HL-60 (cell line): ENCODE measurements around the gene LZTR1.

Source experiments
- GABPA ChIP-seq: IDR thresholded peaks from 2 replicates; pipeline ENCODE4 v1.6.1; 2012; ENCODE audit warnings: low read depth
- POLR2AphosphoS5 ChIP-seq: IDR thresholded peaks from 2 replicates; pipeline ENCODE4 v1.6.1; 2012; ENCODE audit warnings: low read depth
- TF ChIP-seq, protein P1 (sequence below): IDR thresholded peaks from one replicate; pipeline ENCODE4 v1.5.1; 2011; ENCODE audit warnings: low read length, control low read depth, inconsistent platforms; ENCODE audit not compliant: insufficient read depth

DNA sequence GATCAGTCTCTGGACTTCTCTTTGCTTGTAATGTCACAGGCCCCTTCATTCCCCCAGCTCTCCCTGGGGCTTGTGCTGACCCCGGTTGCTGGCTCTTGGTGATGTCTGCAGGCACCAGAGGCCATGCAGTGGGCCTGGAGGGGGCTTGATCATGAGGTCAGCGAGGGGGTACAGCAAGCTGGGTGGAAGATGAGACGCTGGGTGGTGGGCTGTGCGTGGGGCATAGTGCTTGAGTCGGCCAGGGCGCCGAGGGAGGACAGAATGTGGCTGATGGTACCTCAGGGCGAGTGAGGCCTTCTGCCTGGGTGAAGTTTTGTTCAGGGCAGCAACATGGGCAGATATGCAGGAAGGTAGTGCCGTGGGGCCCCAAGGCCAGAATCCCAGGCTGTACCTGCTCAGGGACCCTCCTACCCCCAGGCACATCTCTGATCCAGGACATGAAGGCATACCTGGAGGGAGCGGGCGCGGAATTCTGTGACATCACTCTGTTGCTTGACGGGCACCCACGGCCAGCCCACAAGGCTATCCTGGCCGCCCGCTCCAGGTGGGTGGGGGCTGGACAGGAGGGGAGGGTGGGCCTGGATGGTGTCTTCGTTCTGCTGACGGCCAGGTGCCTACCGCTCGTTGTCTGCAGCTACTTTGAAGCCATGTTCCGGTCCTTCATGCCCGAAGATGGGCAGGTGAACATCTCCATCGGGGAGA lies 13.4 kb downstream of the LZTR1 start:
- TF ChIP-seq, protein P1, sequence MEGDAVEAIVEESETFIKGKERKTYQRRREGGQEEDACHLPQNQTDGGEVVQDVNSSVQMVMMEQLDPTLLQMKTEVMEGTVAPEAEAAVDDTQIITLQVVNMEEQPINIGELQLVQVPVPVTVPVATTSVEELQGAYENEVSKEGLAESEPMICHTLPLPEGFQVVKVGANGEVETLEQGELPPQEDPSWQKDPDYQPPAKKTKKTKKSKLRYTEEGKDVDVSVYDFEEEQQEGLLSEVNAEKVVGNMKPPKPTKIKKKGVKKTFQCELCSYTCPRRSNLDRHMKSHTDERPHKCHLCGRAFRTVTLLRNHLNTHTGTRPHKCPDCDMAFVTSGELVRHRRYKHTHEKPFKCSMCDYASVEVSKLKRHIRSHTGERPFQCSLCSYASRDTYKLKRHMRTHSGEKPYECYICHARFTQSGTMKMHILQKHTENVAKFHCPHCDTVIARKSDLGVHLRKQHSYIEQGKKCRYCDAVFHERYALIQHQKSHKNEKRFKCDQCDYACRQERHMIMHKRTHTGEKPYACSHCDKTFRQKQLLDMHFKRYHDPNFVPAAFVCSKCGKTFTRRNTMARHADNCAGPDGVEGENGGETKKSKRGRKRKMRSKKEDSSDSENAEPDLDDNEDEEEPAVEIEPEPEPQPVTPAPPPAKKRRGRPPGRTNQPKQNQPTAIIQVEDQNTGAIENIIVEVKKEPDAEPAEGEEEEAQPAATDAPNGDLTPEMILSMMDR = no peak
- TF ChIP-seq GABPA (no peak), POLR2AphosphoS5 (no peak)
